ENCODE data around the gene SLC6A11.

Gene SLC6A11

DNA sequence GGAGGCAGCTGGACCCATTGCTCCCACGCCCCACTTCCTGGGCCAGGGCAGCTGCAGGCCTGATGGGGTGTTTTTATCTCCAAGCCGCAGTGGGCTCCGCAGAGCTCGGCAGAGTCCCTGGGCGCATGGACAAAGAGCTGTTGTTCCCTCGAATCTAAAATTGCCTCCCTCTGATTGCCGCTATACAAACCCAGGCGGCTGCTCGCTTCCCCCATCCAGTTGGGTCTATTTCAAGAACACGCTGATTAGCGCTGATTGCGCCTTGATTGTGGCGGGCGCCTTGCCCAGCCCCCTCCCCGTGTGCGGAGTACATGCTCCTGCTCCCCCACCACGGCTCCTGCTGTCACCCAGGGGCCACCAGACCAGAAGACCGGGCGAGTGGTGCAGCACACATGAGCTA is 133.2 kb downstream of the SLC6A11 start:
- in situ Hi-C loops (cut with MboI; ENCODE audit: low sequenced_read_pairs): loop anchor here (10.0 kb wide), 1 partner anchor 106 kb away; no protein-coding TSS in a partner anchor

DNA sequence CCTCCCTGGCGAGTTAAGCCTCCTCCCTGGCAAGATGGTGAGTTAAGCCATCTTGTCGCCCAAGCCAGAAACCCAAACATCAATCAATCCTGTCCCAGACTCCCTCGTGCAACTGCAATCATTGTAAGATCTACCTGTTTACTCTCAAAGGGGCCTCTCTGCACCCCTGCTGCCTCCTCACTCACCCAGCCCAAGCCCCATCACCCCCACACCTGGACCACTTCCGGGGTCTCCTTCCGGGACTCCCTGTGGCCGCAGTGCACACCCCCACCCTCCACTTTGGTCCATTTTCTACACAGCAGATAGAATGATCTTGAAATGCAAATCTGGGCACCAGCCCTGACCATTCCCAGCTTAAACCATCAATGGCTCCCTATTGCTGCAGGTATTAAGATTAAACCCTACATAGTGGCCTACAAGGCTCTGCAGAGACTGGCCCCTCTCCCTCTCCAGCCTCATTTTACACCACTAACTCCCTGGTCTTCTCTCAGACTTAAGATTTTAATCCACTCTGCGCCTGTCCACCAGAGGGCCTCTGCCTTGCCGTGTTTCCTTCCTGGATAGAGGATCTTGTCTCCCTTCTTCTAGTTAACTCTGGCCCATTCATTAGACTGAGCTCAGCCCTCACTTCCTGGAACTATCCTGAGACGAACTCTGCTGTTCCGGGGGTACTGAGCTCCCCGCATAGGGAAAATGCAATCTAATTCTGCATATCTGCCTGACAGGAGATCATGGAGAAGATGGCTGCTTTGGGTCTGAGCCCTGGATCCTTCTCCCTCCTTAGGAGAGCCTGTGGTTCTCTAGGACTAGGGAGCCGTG is 134.7 kb downstream of the SLC6A11 start:
- in situ Hi-C loops (cut with MboI; ENCODE audit: low sequenced_read_pairs): loop anchor here (25.0 kb wide), 1 partner anchor 712 kb away; no protein-coding TSS in a partner anchor

DNA sequence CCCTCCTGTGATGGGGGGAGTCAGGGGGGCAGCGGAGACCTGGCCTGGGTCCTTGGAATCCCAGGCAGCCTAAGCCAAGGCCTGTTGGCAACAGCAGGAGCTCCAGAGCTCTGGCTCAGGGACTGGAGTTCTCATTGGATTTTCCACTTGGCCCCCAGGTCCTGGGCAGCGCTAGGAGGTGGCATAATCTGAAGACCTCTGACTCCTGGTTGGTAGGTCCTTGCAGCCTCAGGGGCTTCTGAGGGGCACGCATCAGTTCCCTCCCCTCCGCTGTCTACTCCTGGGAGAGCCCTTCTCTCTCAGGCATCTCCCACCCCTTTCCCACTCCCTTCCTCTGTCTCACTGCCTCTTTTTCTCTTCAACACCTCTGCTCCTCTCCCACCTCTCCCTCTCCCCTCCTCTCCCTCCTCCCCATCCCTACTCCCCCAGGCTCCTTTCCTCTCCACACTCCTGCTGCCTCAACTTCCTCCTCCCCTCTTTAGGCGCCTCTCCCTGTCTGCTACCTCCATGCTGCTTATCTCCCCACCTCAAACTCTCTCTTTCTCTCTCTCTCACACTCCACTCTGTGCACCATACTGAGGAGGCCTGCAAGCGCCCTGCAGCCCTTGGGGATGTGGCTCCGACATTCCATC is 135.4 kb downstream of the SLC6A11 start:
- in situ Hi-C loops (cut with MboI; ENCODE audit: low sequenced_read_pairs): loop anchor here (25.0 kb wide), 1 partner anchor 711 kb away; no protein-coding TSS in a partner anchor

DNA sequence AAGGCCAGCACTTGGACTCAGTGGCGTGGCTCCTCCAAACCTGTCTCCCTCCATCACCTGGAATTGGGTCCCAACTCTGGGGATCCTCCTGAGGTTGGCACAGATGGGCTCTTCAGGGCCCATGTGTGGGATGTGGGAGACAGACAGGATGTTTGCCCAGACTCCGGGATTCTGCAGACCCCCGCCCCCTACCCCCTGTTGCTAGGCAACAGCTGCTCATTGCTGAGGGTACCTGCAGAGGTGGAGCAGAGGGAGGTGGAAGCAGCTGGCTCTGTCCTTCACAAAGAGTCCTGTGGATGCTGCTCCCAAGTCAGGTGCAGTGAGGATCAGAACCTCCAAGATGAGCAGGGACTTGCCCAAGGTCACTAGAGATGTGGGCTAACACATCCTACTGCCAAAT is 136.5 kb downstream of the SLC6A11 start:
- in situ Hi-C loops (cut with MboI; ENCODE audit: low sequenced_read_pairs): loop anchor here (25.0 kb wide), 1 partner anchor 710 kb away; no protein-coding TSS in a partner anchor

DNA sequence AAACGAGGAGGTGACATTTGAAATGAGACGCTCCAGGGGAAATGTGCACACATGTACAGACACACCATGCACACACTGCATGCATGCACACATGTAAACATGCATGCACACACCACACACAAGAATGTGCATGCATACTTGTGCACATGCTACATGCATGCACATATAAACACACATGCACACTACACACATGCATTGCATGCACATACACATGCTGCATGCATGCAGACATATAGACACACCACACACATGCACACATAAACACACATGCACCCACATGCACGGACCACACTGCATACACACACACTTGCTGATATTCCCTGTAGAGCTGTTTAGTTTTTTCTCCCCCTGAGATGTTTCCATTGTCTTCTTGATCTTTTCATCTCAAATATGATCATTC is 138.7 kb downstream of the SLC6A11 start:
- in situ Hi-C loops (cut with MboI; ENCODE audit: low sequenced_read_pairs): loop anchor here (25.0 kb wide), 1 partner anchor 708 kb away; no protein-coding TSS in a partner anchor

DNA sequence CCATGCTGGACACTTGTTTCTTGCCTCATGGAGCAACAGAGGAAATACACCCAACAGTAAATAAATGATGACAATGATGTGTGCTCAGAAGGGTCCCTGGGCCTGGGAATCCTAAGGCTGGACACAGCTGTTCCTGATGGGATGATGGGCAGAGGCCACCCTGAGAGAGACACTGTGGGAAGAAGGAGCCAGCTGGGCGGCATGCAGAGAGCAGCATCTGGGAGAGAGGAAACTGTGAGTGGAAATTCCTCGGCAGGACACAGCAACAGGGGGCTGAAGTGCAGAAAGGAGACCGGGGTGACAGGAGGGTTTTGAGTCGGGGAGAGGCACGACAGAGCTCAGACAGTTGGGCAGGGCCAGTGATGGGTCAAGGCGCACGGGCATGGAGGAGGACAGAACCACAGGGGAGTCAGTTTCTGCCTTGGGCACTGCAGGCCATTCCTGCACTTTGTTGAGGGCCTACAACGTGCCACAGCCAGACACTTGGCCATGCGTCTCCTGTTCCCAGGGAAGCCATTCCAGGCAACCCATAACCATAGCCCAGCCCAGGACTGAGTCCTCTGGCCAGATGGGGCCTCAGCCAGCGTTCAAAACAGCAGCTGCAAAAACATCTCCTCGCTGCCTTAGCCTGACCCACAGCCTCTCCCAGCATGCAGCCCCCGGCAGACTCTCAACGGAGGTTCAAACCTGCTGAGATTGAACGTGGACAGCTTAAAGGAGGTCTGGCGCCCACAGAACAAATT is 139.9 kb downstream of the SLC6A11 start:
- in situ Hi-C loops (cut with MboI; ENCODE audit: low sequenced_read_pairs): loop anchor here (25.0 kb wide), 1 partner anchor 706 kb away; no protein-coding TSS in a partner anchor

DNA sequence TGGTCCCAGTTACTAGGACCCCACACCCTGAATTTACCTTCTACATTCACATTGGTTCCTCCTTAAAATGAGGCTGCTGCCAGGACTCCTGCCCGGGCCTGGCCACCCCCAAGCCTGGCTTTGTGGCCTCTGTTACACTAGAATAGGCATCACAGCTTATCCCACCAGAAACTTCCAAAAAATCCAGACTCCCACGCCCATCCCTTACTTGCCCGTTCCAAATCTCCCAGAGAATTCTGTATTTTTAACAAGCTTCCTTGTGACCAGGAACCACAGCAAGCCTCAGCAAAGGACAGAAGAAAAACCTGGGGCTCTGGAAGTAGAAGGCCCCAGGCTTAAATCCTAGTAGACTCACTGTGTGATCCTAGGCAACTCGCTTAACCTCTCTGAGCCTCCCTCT is 140.5 kb downstream of the SLC6A11 start:
- in situ Hi-C loops (cut with MboI; ENCODE audit: low sequenced_read_pairs): loop anchor here (25.0 kb wide), 1 partner anchor 706 kb away; no protein-coding TSS in a partner anchor

DNA sequence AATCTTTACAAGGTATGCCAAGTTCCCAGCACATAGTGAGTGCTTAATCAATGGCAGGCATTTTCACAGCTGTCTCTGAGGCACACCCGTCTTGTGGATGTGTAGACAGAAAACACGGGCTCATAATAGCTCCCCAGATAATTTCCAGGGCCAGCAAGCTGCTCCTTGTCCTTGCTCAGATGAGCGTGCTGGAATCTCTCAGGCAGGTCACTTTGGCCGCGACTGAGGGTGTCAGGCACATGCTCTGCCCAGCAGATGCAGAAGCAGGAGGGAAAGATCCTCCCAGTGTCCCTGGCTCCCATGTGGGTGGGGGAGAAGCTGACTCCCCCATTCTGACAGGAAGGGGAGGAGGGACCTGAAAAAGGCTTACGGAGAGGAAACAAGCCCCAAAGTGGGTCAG is 141.0 kb downstream of the SLC6A11 start:
- in situ Hi-C loops (cut with MboI; ENCODE audit: low sequenced_read_pairs): loop anchor here (25.0 kb wide), 1 partner anchor 705 kb away; no protein-coding TSS in a partner anchor

DNA sequence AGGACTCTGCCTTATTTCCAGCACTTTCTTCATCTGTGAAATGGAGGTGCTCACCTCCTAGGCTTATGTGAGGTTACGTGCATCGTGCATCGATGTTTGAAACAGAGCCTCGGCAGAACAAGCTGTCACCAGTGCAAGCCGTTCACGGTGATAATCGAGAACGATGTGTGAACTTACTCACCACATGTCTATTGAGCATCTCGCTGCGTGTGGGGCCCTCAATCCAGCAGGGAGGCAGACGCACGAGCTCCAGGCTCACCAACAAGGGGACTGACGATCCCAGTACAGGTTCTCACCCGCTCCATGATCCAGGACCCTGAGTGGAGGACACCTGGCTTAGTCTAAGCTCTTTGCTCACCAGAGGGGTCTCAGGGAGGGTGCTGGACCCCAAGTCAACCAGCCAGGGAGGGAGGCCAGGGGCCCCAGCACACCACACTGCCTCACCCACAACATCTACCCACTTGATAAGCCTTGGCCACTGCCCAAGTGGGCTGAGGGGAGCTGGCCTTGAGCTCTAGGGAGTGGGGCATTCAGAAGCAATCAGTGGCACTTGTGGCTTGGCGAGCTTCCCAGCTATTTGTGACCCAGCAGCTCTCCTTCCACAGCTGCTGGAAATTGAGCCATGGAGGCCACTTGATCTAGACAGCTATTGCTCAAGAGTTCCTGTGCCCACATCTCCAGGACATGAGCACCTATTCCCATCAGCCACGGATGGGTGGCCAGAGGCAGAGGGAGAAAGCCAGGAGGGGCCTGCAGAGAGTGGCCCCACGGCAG is 142.1 kb downstream of the SLC6A11 start:
- in situ Hi-C loops (cut with MboI; ENCODE audit: low sequenced_read_pairs): loop anchor here (25.0 kb wide), 1 partner anchor 704 kb away; no protein-coding TSS in a partner anchor

DNA sequence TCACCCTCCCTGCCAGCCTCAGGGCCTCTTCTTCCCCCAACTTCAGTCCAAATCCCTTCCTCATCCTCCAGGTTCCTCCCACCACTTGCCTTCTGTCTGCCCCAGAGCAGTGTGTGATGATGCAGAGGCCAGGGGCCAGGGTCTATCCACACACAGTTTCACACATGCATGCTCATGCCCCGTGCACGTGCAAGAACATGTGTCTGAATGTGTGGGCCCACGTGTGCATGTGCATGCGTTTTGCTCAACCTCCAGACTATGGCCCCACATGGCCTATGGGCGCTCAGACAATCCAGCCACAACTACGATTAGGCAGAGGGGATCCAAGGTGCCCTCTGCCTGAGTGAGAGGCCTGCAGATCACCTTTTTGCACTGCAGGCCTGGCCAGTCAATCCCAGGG is 144.2 kb downstream of the SLC6A11 start:
- in situ Hi-C loops (cut with MboI; ENCODE audit: low sequenced_read_pairs): loop anchor here (25.0 kb wide), 1 partner anchor 702 kb away; no protein-coding TSS in a partner anchor

DNA sequence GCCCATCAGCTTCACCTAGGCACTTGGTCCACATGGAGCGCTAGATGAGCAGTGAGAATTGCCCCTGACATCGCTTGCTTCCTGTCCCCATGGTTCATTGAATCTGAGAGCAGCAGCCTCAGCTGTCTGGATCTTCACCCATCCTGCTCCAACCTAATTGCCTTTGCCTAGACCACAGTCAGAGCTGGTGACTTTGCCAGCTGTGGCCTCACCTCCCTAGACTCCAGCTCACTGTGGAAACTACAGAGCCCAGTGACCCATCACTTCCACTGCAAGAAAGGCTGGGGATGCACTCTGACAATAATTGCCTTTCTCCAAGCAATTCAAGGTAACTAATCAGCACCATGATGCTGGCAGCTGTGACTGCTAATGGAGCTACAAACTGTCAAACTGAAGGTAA is 145.9 kb downstream of the SLC6A11 start:
- in situ Hi-C loops (cut with MboI; ENCODE audit: low sequenced_read_pairs): loop anchor here (25.0 kb wide), 1 partner anchor 700 kb away; no protein-coding TSS in a partner anchor

DNA sequence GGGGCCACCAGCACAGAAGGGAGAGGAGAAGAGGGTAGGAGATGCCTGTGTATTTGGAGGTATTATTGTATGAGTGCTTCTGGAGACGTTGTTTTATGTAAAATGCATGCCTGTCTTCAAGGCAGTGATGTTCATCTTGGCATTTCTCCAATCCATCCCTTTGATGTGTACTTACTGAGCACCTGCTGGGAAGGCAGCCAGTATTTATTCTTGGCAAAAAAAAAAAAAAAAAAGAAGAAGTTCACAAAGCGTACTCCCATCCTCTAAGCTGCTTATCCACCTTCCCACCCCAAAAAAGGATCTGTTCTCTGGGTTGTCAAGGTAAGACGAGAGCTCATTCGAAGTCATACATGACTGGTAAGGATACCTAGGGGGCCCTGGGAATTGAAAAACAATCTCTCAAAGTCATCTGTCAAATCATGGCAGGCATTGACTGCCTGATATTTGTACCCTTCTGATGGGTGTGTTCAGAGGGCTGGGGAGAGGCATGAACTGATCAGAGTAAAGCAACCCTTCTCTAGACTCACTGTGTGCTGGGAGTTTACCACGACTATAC is 146.5 kb downstream of the SLC6A11 start:
- in situ Hi-C loops (cut with MboI; ENCODE audit: low sequenced_read_pairs): loop anchor here (25.0 kb wide), 1 partner anchor 700 kb away; no protein-coding TSS in a partner anchor

DNA sequence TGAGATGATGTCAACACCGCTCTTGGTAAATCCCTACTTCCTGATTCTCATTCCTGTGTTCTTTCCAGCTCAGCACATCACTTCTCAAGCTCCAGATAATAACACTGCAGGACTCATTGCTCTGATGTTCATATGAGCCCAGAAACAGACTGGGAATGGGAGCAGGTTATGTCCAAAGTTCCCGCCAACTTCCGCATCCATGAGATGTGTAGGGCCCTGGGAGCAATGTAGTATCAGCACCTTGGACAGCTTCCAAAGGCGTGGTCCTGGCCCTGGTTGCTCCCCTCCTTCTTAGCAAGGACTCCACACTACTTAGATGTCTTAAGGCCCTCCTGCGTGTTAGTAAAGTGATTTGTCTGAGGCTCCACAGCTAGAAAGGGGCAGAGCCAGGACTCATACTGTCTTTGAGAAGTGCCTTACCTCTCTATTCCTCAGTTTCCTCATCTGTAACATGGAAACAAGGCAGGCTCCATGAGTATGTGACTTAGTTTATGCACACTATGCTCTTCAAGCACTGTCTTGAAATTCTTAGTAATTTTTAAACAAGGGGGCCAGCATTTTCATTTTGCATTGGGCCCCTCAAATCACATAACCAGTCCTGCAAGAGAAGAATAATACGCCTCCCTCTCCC is 148.6 kb downstream of the SLC6A11 start:
- in situ Hi-C loops (cut with MboI; ENCODE audit: low sequenced_read_pairs): loop anchor here (25.0 kb wide), 1 partner anchor 698 kb away; no protein-coding TSS in a partner anchor

DNA sequence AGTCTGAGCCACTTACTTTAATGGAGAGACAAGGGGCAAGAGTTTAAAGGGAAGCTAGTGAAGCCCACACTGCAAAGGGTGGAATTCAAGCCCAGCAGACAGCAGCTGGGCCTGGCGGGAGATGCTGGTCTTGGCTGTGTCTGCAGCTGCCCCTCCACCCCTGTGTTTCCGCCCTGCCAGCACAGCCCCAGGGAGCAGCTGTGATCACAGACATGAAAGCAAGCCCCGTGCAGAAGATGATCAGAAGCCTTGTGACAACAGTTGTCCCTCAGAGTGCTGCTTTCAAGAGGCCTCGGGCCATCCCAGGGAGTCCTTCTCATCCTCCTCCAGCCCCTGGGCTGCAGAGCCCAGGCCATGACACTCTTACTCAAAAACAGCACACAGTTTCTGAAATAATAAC is 152.4 kb downstream of the SLC6A11 start:
- in situ Hi-C loops (cut with MboI; ENCODE audit: low sequenced_read_pairs): loop anchor here (25.0 kb wide), 1 partner anchor 694 kb away; no protein-coding TSS in a partner anchor

DNA sequence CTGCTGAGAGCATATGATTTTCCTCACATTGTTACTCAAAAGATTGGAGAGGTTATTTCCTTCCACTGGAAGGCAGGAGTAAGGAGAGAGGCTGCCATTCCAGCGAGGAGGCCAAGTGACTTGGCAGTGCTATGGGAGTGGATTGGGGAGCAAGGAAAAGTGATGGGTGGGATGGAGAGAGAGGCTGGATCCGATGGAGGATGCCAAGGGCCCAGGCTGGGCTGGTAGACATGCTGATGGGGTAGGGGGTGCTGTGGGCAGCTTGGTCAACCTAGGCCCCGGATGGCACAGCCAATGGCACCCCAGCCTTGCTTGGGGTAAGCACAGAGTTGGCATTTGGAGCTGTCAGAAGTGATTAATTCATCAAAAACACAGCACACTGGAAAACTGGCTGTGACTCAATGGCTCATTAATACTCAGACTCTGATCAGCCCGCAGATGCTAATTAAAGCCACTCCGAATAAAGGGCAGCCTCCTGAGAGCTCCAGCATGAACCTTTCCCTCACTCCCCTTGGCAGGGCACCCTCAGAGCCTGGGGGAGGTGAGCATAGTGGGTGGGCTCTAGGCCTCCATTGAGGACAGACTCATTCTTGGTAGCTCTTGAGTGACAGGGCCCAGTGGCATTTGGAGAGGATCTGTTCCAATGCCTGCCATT is 154.4 kb downstream of the SLC6A11 start:
- in situ Hi-C loops (cut with MboI; ENCODE audit: low sequenced_read_pairs): loop anchor here (25.0 kb wide), 1 partner anchor 692 kb away; no protein-coding TSS in a partner anchor

DNA sequence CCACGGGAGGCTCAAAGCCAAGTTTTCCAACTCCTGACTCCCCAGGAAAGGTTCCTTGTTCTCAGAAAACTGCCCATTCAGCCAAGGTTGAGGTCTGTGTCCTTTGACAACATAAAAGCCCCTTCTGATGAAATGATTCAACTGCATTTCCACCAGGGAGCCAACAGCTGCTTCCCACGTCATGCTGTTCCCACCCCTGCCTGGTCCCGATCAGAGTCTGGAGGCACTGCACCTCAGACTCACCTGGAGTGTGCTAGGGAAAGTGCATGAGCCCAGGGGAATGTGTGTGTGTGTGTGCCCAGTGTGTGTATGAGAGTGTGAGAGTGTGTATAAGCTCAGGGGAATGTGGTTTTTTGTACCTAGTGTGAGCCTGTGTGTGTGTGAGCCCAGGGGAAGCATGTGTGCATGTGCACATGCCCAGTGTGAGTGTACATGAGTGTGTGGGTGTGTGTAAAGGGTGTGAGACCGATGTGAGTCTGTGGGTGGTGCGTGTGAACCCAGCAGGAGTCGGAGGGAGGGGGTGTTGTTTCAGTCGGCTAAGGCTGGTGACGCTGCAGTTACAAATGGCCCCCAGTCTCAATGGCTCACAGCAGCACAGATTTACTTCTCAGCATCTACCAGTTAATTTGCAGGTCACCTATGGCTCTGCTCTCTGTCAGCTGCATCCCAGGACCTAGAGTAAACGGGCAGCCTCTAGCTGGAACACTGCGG is 156.2 kb downstream of the SLC6A11 start:
- in situ Hi-C loops (cut with MboI; ENCODE audit: low sequenced_read_pairs): loop anchor here (25.0 kb wide), 1 partner anchor 690 kb away; no protein-coding TSS in a partner anchor

DNA sequence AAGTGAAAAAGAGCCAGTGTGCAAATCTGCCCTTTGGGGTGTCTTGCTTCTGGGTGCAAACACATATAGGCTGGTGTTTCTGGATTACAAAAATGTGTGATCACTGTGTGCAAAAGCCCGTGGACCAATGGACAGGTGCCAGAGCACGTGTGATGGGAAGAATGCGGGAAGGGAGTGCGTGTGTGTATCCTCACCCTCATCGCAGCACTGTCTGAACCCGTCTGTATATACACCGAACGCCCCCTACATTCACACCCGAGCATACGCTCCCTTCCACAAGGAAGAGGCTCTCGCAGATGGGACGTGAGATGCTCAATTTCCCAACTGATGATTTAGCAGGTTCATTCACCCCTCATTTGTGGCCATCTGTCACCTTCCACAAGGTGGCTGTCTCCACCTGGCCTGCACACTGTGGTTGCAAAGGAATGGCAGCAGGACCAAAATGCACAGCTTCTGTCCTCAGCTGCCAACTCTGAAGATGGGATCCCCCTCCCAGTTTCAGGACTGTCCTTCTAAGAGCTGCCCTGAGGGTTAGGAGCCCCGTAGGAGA is 157.1 kb downstream of the SLC6A11 start:
- in situ Hi-C loops (cut with MboI; ENCODE audit: low sequenced_read_pairs): loop anchor here (25.0 kb wide), 1 partner anchor 689 kb away; no protein-coding TSS in a partner anchor

Data from HL-60/S4 (cell line).